Measurements from ENCODE around the gene MFAP3. TPM values are rescaled to one million over a fixed set of nuclear protein-coding genes. Genes with fewer than 3 reads are reported as not detected.

Gene MFAP3
- total RNA-seq, 1 donor from 2014 or later = 39.0 TPM

DNA sequence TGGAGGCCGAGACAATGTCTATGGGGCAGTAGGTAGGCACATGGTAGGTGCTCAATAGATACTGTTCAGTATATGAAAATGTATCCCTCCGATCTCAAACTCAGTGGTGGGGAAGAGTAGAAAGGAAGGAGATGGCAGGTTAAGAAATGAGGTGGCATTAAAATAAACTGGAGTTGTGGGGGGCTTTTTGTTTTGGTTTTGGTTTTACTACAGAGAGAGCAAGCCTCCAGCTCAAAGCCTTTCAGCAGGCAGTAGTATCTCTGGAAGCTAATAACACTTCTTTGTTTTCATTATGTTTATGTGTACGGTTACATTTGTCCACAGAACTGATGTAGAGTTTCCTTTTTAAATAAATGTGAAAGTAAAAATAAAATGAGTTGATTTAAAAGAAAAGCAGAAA is 8.6 kb downstream of the MFAP3 start:
- no peaks in the 10 kb centered on the region for H3K9me3 Mint-ChIP-seq

DNA sequence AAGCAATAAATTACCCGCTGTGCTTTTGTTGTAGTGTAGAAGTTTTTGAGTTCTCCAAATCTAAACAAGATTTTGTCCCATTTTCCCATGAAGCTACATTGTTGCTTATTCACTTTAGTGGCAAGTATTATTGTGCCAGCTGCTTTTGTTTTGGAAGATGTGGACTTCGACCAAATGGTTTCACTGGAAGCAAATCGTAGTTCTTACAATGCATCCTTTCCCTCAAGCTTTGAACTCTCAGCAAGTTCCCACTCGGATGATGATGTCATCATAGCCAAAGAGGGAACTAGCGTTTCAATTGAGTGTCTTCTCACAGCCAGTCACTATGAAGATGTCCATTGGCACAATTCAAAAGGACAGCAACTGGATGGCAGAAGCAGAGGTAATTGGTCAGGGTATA is 10.9 kb downstream of the MFAP3 start:
- no peak for DNase-seq (ENCODE audit: low read depth, low spot score)
- Mint-ChIP-seq H3K4me1 (peaks cover 3% of the 10 kb centered on the region), H3K27me3 (ENCODE audit: low read depth) (no peaks in the 10 kb centered on the region), H3K27ac (ENCODE audit: unreplicated experiment) (no peak overlapping the region), H3K9me3 (no peaks in the 10 kb centered on the region), H3K36me3 (ENCODE audit: low read depth) (peaks cover 5% of the 10 kb centered on the region), H3K4me3 (no peak overlapping the region)
- TF ChIP-seq, protein P1, sequence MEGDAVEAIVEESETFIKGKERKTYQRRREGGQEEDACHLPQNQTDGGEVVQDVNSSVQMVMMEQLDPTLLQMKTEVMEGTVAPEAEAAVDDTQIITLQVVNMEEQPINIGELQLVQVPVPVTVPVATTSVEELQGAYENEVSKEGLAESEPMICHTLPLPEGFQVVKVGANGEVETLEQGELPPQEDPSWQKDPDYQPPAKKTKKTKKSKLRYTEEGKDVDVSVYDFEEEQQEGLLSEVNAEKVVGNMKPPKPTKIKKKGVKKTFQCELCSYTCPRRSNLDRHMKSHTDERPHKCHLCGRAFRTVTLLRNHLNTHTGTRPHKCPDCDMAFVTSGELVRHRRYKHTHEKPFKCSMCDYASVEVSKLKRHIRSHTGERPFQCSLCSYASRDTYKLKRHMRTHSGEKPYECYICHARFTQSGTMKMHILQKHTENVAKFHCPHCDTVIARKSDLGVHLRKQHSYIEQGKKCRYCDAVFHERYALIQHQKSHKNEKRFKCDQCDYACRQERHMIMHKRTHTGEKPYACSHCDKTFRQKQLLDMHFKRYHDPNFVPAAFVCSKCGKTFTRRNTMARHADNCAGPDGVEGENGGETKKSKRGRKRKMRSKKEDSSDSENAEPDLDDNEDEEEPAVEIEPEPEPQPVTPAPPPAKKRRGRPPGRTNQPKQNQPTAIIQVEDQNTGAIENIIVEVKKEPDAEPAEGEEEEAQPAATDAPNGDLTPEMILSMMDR (conservative IDR thresholded peaks at IDR 0.05) = no peak

More for the DNA sequence above, 8.6 kb downstream of the MFAP3 start:
- H3K4me1 Mint-ChIP-seq = peaks cover 3% of the 10 kb centered on the region
- no peak for DNase-seq (ENCODE audit: low read depth, low spot score)
- H3K36me3 Mint-ChIP-seq (ENCODE audit: low read depth) = peaks cover 2% of the 10 kb centered on the region
- H3K27ac Mint-ChIP-seq (ENCODE audit: unreplicated experiment) = no peak overlapping the region
- H3K27me3 Mint-ChIP-seq (ENCODE audit: low read depth) = no peaks in the 10 kb centered on the region
- TF ChIP-seq, protein P1 (conservative IDR thresholded peaks at IDR 0.05) = no peak
- H3K4me3 Mint-ChIP-seq = no peak overlapping the region

DNA sequence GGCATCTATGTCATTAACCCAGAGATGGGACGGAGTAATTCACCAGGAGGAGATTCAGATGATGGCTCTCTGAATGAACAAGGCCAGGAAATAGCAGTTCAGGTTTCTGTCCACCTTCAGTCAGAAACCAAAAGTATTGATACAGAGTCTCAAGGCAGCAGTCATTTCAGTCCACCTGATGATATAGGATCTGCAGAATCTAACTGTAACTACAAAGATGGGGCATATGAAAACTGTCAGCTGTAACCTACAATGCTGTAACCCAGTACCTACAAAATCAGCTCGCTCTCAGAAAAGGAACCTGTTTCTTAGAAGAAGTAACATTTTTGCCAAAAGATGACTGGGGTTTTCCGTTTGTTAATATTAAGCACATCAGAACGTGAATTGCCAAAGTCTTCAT is 14.7 kb downstream of the MFAP3 start:
- H3K4me1 Mint-ChIP-seq = no peaks in the 10 kb centered on the region
- no peak overlapping the region for H3K27ac Mint-ChIP-seq (ENCODE audit: unreplicated experiment)
- no peaks in the 10 kb centered on the region for H3K9me3 Mint-ChIP-seq
- no peak for DNase-seq (ENCODE audit: low read depth, low spot score)
- peaks cover 8% of the 10 kb centered on the region for H3K36me3 Mint-ChIP-seq (ENCODE audit: low read depth)
- H3K27me3 Mint-ChIP-seq (ENCODE audit: low read depth) = no peaks in the 10 kb centered on the region
- TF ChIP-seq, protein P1 (conservative IDR thresholded peaks at IDR 0.05) = no peak
- no peak overlapping the region for H3K4me3 Mint-ChIP-seq

DNA sequence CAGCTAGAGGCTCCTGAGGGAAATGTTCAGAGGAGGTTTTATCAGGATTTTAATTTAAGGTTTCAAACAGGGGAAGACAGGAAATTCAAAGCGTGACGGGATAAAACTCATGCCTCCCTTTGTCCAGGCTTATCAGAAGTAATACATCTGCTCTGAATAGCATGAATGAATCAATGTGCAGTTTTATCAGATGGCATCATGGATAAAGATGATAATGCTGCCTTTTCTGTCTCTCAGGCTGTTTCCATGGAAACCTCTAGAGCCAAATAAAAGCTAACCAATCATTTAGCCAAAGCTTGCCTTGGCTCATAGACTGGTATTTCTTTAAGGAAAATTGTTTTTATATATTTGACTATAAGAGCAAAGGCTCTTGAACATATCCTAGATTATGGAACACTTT is 16.4 kb downstream of the MFAP3 start:
- TF ChIP-seq, protein P1 (conservative IDR thresholded peaks at IDR 0.05) = no peak
- Mint-ChIP-seq H3K9me3 (no peaks in the 10 kb centered on the region), H3K36me3 (ENCODE audit: low read depth) (peaks cover 8% of the 10 kb centered on the region), H3K4me3 (no peak overlapping the region), H3K27me3 (ENCODE audit: low read depth) (no peaks in the 10 kb centered on the region), H3K27ac (ENCODE audit: unreplicated experiment) (no peak overlapping the region), H3K4me1 (no peaks in the 10 kb centered on the region)
- DNase-seq (ENCODE audit: low read depth, low spot score) = no peak

DNA sequence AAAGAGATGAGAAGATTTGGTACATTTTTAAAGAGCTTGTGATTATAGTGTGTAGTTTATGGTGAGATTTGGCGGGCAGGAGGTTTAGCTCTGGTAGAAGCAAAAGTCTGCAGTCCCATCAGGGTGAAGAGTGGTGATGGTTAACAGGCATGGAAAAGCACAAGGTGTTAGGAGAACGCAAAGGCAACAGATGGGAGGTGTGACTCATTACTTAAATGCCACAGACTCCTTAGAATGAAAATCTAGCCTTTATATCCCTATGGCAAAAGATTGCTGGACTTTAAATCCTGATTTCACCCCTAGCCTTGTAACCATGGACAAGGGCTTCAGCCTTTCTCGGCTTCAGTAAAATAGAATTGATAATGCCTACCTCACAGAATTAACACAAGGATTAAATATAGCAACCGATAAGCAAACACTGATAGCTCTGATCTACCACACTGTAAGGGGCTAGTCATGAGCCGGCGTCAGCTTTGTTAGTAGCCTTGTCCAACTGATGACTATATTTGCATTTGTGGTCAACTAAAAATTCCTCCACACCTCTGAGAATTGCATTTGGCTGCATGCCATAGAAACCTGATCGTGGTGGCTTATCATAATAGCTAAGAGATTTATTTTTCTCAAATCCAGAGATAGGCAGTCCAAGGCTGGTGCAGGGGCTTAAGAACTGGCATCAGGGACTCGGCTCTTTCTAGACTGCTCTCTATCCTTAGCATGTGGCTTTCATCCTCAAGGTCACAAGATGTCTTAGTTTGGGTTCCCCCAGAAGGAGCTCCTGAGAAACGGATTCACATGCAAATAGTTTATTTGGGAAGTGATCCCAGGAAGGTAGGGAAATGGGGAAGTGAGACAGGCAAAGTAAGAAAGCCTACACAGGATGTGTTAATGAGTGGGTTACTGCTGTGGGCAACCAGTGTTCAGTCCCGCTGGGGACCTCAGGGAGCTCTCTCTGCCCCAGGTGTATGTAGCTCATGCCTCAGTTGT is 19.6 kb downstream of the MFAP3 start:
- Mint-ChIP-seq H3K4me3 (no peak overlapping the region), H3K4me1 (no peaks in the 10 kb centered on the region), H3K27ac (ENCODE audit: unreplicated experiment) (no peak overlapping the region), H3K27me3 (ENCODE audit: low read depth) (no peaks in the 10 kb centered on the region), H3K9me3 (peaks cover 3% of the 10 kb centered on the region), H3K36me3 (ENCODE audit: low read depth) (peaks cover 3% of the 10 kb centered on the region)
- DNase-seq (ENCODE audit: low read depth, low spot score) = no peak
- TF ChIP-seq, protein P1 (conservative IDR thresholded peaks at IDR 0.05) = no peak
